Measurements from ENCODE around the gene FKBP2.

Gene FKBP2

DNA sequence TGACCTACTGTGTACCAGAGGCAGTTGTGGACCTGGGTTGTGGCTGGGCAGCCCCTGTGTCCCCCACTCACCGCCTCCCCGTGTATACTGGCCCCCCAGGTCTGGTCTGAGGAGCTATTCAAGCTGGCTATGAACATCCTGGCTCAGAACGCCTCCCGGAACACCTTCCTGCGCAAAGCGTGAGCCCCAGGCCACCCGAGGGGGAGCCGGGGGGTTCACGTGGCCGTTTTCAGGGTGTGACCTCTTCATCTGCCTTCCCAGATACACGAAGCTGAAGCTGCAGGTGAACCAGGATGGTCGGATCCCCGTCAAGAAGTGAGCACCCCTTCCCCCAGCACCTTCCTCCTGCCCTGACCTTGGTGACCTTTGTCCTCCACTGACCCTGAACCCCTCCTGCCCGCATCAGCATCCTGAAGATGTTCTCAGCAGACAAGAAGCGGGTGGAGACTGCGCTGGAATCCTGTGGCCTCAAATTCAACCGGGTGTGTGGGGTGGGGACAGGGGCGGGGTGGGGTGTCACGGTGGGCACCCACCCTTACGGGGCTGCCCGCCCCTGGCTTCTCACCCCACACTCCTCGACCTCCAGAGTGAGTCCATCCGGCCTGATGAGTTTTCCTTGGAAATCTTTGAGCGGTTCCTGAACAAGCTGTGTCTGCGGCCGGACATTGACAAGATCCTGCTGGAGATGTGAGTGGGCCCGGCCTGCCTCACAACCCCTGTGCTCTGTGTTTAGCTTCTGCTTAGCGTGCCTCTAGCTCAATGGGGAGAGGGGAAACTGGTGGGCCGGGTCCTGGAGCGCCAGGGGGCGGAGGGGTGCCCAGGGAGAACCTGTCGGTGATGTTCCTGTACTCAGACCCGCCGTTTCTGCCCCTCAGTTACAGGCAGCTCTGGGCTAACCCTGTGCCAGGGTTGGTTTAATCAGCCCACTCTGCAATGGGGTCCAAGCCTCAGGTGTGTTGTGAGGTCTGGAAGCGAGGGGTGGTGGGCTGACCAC is 14.5 kb downstream of the FKBP2 start:
- TF ChIP-seq CTCF (IDR thresholded peaks at IDR 0.05; ENCODE audit: borderline replicate concordance, insufficient read depth, low read depth, low read length): no peak
- no peak overlapping the region for H3K4me3 ChIP-seq (ENCODE audit: low read depth, low read length)

DNA sequence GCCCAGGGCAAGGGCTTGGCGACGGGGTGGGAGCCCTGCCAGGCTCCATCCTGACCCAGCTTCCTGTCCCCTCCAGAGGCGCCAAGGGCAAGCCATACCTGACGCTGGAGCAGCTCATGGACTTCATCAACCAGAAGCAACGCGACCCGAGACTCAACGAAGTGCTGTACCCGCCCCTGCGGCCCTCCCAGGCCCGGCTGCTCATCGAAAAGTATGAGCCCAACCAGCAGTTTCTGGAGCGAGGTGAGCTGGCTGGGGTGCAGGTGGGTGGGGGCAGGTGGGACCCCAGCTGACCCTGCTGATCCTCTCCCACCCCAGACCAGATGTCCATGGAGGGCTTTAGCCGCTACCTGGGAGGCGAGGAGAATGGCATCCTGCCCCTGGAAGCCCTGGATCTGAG is 15.4 kb downstream of the FKBP2 start:
- no peak overlapping the region for H3K4me3 ChIP-seq (ENCODE audit: low read depth, low read length)
- TF ChIP-seq CTCF (IDR thresholded peaks at IDR 0.05; ENCODE audit: borderline replicate concordance, insufficient read depth, low read depth, low read length): no peak

GRCh38 chr11:64258356-64258755 is 17.5 kb downstream of the FKBP2 start:
- H3K4me3 ChIP-seq (ENCODE audit: low read depth, low read length): no peak overlapping the region
- TF ChIP-seq CTCF (IDR thresholded peaks at IDR 0.05; ENCODE audit: borderline replicate concordance, insufficient read depth, low read depth, low read length): no peak

GRCh38 chr11:64258946-64259532 is 18.1 kb downstream of the FKBP2 start:
- no peak overlapping the region for H3K4me3 ChIP-seq (ENCODE audit: low read depth, low read length)
- TF ChIP-seq CTCF (IDR thresholded peaks at IDR 0.05; ENCODE audit: borderline replicate concordance, insufficient read depth, low read depth, low read length): no peak

DNA sequence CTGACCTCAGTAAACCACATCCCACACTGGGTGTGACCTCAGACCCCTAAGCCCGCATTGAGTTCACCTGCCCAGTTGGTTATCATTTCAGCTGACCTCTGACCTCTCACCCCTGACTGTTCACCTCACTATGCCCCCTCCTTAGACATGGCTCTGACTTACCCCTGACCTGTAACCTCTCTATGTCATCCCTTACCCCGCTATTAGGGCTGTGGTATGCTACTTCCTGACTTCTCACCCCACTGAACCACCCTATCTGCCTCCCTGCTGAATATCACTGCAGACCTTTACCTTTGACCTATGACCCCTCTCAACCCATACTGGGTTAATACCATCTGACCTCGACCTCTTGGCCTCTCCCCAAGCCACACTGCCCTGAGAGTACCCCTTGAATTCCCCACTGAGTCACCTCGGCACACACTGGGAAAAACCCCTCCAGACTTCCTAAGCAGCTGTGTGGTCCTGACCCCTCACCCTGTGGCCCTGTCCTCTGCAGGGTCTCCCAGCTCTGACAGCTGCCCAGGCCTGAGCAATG is 18.7 kb downstream of the FKBP2 start:
- TF ChIP-seq CTCF (IDR thresholded peaks at IDR 0.05; ENCODE audit: borderline replicate concordance, insufficient read depth, low read depth, low read length): no peak
- H3K4me3 ChIP-seq (ENCODE audit: low read depth, low read length): no peak overlapping the region

- TF ChIP-seq CTCF (IDR thresholded peaks at IDR 0.05; ENCODE audit: borderline replicate concordance, insufficient read depth, low read depth, low read length): no peak
- no peak overlapping the region for H3K4me3 ChIP-seq (ENCODE audit: low read depth, low read length)
Observed at GRCh38 chr11:64260147-64260708, 19.3 kb downstream of the FKBP2 start.
